Measurements from ENCODE around the gene PLCH1. TPM values are rescaled to one million over a fixed set of nuclear protein-coding genes. Genes with fewer than 3 reads are reported as not detected.

Gene PLCH1
- total and polyA plus RNA-seq, 9 of the 15 experiments (the other 6 are each of a cell fraction or from before 2014, with no cell fraction given), result 0.17 to 0.62 (median 0.40) TPM

DNA sequence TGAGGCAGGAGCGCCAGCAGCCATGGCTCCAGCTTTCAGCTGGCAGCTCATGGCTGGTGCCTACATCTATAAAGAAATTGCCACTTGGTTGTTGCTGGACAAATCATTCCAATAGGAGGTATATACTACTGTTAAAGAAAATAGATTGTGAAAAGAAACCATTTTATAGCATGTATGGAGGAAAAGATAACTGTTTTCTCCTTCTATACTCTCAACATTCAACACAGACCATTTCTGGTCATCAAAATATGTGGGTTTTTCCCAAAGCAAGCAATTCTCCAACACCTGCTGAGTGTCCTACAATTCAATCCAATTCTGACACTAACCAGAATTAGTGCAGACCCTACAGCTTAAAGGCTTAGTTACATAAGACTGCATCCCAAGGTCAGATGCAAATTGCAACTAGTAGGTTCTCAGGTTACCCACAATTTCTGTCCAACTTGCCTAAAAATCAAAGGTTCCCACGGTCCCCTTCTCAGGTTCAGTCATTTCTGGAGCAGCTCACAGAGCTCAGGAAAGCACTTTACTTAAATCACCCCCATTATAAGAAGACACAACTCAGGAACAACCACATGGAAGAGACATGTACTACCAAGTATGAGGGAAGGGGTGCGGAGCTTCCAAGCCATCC lies 409.0 kb downstream of the PLCH1 start (continued):
- TF ChIP-seq, protein P1, sequence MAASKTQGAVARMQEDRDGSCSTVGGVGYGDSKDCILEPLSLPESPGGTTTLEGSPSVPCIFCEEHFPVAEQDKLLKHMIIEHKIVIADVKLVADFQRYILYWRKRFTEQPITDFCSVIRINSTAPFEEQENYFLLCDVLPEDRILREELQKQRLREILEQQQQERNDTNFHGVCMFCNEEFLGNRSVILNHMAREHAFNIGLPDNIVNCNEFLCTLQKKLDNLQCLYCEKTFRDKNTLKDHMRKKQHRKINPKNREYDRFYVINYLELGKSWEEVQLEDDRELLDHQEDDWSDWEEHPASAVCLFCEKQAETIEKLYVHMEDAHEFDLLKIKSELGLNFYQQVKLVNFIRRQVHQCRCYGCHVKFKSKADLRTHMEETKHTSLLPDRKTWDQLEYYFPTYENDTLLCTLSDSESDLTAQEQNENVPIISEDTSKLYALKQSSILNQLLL (CRISPR knock-in tag; IDR thresholded peaks at IDR 0.05; ENCODE audit: borderline replicate concordance), result no peak
- TF ChIP-seq ZNF212 (CRISPR knock-in tag; IDR thresholded peaks at IDR 0.05) (no peak), ZNF586 (CRISPR knock-in tag; conservative IDR thresholded peaks at IDR 0.05) (no peak), ZKSCAN8 (CRISPR knock-in tag; IDR thresholded peaks at IDR 0.05) (0 out of 2 replicates have a peak, but pooled peaks have one; percentile 2), NR4A1 (CRISPR knock-in tag; IDR thresholded peaks at IDR 0.05) (no peak), NR4A1 (tag; IDR thresholded peaks at IDR 0.05) (0 out of 2 replicates have a peak, but pooled peaks have one; percentile 47), PYGO2 (tag; IDR thresholded peaks at IDR 0.05) (0 out of 2 replicates have a peak, but pooled peaks have one; percentile 5), ZNF239 (CRISPR knock-in tag; IDR thresholded peaks at IDR 0.05) (no peak), HMGN3 (IDR thresholded peaks at IDR 0.05; ENCODE audit: borderline replicate concordance, extremely low read depth, insufficient read length, low read depth, low read length) (no peak), TCFL5 (CRISPR knock-in tag; conservative IDR thresholded peaks at IDR 0.05) (no peak), NR3C1 (CRISPR knock-in tag; IDR thresholded peaks at IDR 0.05) (no peak), SMARCE1 (IDR thresholded peaks at IDR 0.05) (no peak)
- TF ChIP-seq, protein P2, sequence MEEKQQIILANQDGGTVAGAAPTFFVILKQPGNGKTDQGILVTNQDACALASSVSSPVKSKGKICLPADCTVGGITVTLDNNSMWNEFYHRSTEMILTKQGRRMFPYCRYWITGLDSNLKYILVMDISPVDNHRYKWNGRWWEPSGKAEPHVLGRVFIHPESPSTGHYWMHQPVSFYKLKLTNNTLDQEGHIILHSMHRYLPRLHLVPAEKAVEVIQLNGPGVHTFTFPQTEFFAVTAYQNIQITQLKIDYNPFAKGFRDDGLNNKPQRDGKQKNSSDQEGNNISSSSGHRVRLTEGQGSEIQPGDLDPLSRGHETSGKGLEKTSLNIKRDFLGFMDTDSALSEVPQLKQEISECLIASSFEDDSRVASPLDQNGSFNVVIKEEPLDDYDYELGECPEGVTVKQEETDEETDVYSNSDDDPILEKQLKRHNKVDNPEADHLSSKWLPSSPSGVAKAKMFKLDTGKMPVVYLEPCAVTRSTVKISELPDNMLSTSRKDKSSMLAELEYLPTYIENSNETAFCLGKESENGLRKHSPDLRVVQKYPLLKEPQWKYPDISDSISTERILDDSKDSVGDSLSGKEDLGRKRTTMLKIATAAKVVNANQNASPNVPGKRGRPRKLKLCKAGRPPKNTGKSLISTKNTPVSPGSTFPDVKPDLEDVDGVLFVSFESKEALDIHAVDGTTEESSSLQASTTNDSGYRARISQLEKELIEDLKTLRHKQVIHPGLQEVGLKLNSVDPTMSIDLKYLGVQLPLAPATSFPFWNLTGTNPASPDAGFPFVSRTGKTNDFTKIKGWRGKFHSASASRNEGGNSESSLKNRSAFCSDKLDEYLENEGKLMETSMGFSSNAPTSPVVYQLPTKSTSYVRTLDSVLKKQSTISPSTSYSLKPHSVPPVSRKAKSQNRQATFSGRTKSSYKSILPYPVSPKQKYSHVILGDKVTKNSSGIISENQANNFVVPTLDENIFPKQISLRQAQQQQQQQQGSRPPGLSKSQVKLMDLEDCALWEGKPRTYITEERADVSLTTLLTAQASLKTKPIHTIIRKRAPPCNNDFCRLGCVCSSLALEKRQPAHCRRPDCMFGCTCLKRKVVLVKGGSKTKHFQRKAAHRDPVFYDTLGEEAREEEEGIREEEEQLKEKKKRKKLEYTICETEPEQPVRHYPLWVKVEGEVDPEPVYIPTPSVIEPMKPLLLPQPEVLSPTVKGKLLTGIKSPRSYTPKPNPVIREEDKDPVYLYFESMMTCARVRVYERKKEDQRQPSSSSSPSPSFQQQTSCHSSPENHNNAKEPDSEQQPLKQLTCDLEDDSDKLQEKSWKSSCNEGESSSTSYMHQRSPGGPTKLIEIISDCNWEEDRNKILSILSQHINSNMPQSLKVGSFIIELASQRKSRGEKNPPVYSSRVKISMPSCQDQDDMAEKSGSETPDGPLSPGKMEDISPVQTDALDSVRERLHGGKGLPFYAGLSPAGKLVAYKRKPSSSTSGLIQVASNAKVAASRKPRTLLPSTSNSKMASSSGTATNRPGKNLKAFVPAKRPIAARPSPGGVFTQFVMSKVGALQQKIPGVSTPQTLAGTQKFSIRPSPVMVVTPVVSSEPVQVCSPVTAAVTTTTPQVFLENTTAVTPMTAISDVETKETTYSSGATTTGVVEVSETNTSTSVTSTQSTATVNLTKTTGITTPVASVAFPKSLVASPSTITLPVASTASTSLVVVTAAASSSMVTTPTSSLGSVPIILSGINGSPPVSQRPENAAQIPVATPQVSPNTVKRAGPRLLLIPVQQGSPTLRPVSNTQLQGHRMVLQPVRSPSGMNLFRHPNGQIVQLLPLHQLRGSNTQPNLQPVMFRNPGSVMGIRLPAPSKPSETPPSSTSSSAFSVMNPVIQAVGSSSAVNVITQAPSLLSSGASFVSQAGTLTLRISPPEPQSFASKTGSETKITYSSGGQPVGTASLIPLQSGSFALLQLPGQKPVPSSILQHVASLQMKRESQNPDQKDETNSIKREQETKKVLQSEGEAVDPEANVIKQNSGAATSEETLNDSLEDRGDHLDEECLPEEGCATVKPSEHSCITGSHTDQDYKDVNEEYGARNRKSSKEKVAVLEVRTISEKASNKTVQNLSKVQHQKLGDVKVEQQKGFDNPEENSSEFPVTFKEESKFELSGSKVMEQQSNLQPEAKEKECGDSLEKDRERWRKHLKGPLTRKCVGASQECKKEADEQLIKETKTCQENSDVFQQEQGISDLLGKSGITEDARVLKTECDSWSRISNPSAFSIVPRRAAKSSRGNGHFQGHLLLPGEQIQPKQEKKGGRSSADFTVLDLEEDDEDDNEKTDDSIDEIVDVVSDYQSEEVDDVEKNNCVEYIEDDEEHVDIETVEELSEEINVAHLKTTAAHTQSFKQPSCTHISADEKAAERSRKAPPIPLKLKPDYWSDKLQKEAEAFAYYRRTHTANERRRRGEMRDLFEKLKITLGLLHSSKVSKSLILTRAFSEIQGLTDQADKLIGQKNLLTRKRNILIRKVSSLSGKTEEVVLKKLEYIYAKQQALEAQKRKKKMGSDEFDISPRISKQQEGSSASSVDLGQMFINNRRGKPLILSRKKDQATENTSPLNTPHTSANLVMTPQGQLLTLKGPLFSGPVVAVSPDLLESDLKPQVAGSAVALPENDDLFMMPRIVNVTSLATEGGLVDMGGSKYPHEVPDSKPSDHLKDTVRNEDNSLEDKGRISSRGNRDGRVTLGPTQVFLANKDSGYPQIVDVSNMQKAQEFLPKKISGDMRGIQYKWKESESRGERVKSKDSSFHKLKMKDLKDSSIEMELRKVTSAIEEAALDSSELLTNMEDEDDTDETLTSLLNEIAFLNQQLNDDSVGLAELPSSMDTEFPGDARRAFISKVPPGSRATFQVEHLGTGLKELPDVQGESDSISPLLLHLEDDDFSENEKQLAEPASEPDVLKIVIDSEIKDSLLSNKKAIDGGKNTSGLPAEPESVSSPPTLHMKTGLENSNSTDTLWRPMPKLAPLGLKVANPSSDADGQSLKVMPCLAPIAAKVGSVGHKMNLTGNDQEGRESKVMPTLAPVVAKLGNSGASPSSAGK (IDR thresholded peaks at IDR 0.05), result no peak
- TF ChIP-seq, protein P3, sequence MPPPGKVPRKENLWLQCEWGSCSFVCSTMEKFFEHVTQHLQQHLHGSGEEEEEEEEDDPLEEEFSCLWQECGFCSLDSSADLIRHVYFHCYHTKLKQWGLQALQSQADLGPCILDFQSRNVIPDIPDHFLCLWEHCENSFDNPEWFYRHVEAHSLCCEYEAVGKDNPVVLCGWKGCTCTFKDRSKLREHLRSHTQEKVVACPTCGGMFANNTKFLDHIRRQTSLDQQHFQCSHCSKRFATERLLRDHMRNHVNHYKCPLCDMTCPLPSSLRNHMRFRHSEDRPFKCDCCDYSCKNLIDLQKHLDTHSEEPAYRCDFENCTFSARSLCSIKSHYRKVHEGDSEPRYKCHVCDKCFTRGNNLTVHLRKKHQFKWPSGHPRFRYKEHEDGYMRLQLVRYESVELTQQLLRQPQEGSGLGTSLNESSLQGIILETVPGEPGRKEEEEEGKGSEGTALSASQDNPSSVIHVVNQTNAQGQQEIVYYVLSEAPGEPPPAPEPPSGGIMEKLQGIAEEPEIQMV (tag; conservative IDR thresholded peaks at IDR 0.05; ENCODE audit: low read depth), result no peak

Measured in K562 (cell line).